H9 (cell line): ENCODE data around the gene PNPLA1. TPM values are rescaled to one million over a fixed set of nuclear protein-coding genes. Genes with fewer than 3 reads are reported as not detected.

Experiments
- DNase-seq: peaks from one replicate; pipeline ENCODE4 v3.0.0-alpha.2; 2017
- H2AFZ ChIP-seq: one replicate; pipeline ENCODE4 v1.6.1; 2013; ENCODE audit warnings: mild to moderate bottlenecking, low read length, control low read depth, moderate library complexity
- H2AK5ac ChIP-seq: 2 replicates; pipeline ENCODE4 v1.6.1; 2013; ENCODE audit warnings: low read length, control low read depth, mixed read lengths; ENCODE audit not compliant: insufficient read length
- H2BK120ac ChIP-seq: one replicate; pipeline ENCODE4 v1.6.1; 2013; ENCODE audit warnings: low read depth, mild to moderate bottlenecking, low read length, control low read depth, inconsistent platforms; ENCODE audit not compliant: poor library complexity, severe bottlenecking
- H2BK12ac ChIP-seq: 2 replicates; pipeline ENCODE4 v1.6.1; 2013; ENCODE audit warnings: low read length, control low read depth, mixed read lengths, low read depth; ENCODE audit not compliant: insufficient read length
- H2BK15ac ChIP-seq: 2 replicates; pipeline ENCODE4 v1.6.1; 2013; ENCODE audit warnings: low read depth, low read length, control low read depth
- H2BK20ac ChIP-seq: one replicate; pipeline ENCODE4 v1.6.1; 2013; ENCODE audit warnings: low read depth, mild to moderate bottlenecking, low read length, control low read depth, inconsistent platforms; ENCODE audit not compliant: poor library complexity, severe bottlenecking
- H2BK5ac ChIP-seq: 2 replicates; pipeline ENCODE4 v1.6.1; 2013; ENCODE audit warnings: low read length, control low read depth, mixed read lengths; ENCODE audit not compliant: insufficient read length
- H3K14ac ChIP-seq: 2 replicates; pipeline ENCODE4 v1.6.1; 2013; ENCODE audit warnings: low read length, control low read depth; ENCODE audit not compliant: insufficient read depth
- H3K18ac ChIP-seq: 2 replicates; pipeline ENCODE4 v1.6.1; 2013; ENCODE audit warnings: low read depth, mild to moderate bottlenecking, mixed read lengths, low read length, control low read depth; ENCODE audit not compliant: insufficient read length
- H3K23ac ChIP-seq: 2 replicates; pipeline ENCODE4 v1.6.1; 2013; ENCODE audit warnings: low read length, control low read depth, mixed read lengths, low read depth; ENCODE audit not compliant: insufficient read length
- H3K23me2 ChIP-seq: 2 replicates; pipeline ENCODE4 v1.6.1; 2013; ENCODE audit warnings: low read depth, mild to moderate bottlenecking, mixed read lengths, low read length, control low read depth; ENCODE audit not compliant: insufficient read length, poor library complexity, severe bottlenecking
- H3K27ac ChIP-seq: 2 replicates; pipeline ENCODE4 v1.5.1; 2013; ENCODE audit warnings: low read length, control low read depth, mixed read lengths, low read depth; ENCODE audit not compliant: insufficient read length
- H3K27me3 ChIP-seq: 2 replicates; pipeline ENCODE4 v1.6.1; 2013; ENCODE audit warnings: low read length, control low read depth, inconsistent platforms; ENCODE audit not compliant: insufficient read depth
- H3K4ac ChIP-seq: 2 replicates; pipeline ENCODE4 v1.6.1; 2013; ENCODE audit warnings: low read depth, mild to moderate bottlenecking, control low read depth, inconsistent platforms, low read length, moderate library complexity
- H3K4me1 ChIP-seq: 2 replicates; pipeline ENCODE4 v1.6.1; 2013; ENCODE audit warnings: low read length, control low read depth, inconsistent platforms; ENCODE audit not compliant: insufficient read depth
- H3K4me2 ChIP-seq: 2 replicates; pipeline ENCODE4 v1.6.1; 2013; ENCODE audit warnings: low read length, control low read depth, mixed read lengths; ENCODE audit not compliant: insufficient read length, insufficient read depth
- H3K56ac ChIP-seq: 2 replicates; pipeline ENCODE4 v1.6.1; 2013; ENCODE audit warnings: low read depth, mild to moderate bottlenecking, mixed read lengths, low read length, control low read depth; ENCODE audit not compliant: insufficient read length
- H3K79me1 ChIP-seq: 2 replicates; pipeline ENCODE4 v1.6.1; 2013; ENCODE audit warnings: low read depth, mild to moderate bottlenecking, moderate library complexity, low read length, control low read depth, inconsistent platforms; ENCODE audit not compliant: insufficient read depth, poor library complexity, severe bottlenecking
- H3K79me2 ChIP-seq: 2 replicates; pipeline ENCODE4 v1.6.1; 2013; ENCODE audit warnings: low read length, control low read depth, inconsistent platforms; ENCODE audit not compliant: insufficient read depth
- H3K9ac ChIP-seq: 2 replicates; pipeline ENCODE4 v1.6.1; 2013; ENCODE audit warnings: low read length, control low read depth, mixed read lengths; ENCODE audit not compliant: insufficient read length; ENCODE audit errors: extremely low read depth
- H3K9me3 ChIP-seq: one replicate; pipeline ENCODE4 v1.6.1; 2013; ENCODE audit warnings: low read depth, low read length, inconsistent platforms; ENCODE audit not compliant: control insufficient read depth
- H3T11ph ChIP-seq: one replicate; pipeline ENCODE4 v1.6.1; 2013; ENCODE audit warnings: mild to moderate bottlenecking, low read length, control low read depth, inconsistent platforms
- H4K20me1 ChIP-seq: one replicate; pipeline ENCODE4 v1.6.1; 2013; ENCODE audit not compliant: control insufficient read depth, insufficient read length, insufficient read depth
- H4K5ac ChIP-seq: 2 replicates; pipeline ENCODE4 v1.6.1; 2013; ENCODE audit warnings: low read depth, mild to moderate bottlenecking, mixed read lengths, low read length, control low read depth; ENCODE audit not compliant: insufficient read length
- H4K8ac ChIP-seq: replicated peaks from 2 replicates; pipeline ENCODE4 v1.6.1; 2013; ENCODE audit warnings: low read length, control low read depth, mixed read lengths, low read depth; ENCODE audit not compliant: insufficient read length
- H4K91ac ChIP-seq: 2 replicates; pipeline ENCODE4 v1.6.1; 2013; ENCODE audit warnings: low read depth, mild to moderate bottlenecking, moderate library complexity, mixed read lengths, low read length, control low read depth; ENCODE audit not compliant: insufficient read length
- H3K27ac Mint-ChIP-seq, 3 experiments: 2 replicates in 2 of 3; 3 replicates in 1 of 3; pipeline ENCODE4 v1.8.0; 2020 to 2021; ENCODE audit warnings: mixed read lengths in 3 of 3, mild to moderate bottlenecking in 1 of 3, moderate library complexity in 1 of 3
- H3K27me3 Mint-ChIP-seq: 2 replicates; pipeline ENCODE4 v1.8.0; 2021; ENCODE audit warnings: low read depth, mild to moderate bottlenecking, moderate library complexity, mixed read lengths
- H3K36me3 Mint-ChIP-seq, 3 experiments: 2 replicates in 2 of 3; 3 replicates in 1 of 3; pipeline ENCODE4 v1.8.0; 2020 to 2021; ENCODE audit warnings: low read depth in 3 of 3, mixed read lengths in 3 of 3; ENCODE audit not compliant: insufficient read depth in 1 of 3
- H3K4me1 Mint-ChIP-seq, 2 experiments: 2 replicates each; pipeline ENCODE4 v1.8.0; 2020; ENCODE audit warnings: mixed read lengths in 2 of 2
- H3K4me3 Mint-ChIP-seq, 2 experiments: 2 replicates in 1 of 2; 3 replicates in 1 of 2; pipeline ENCODE4 v1.8.0; 2020 to 2021; ENCODE audit warnings: mild to moderate bottlenecking in 2 of 2, mixed read lengths in 2 of 2, moderate library complexity in 1 of 2
- H3K9me3 Mint-ChIP-seq, 2 experiments: 2 replicates in 1 of 2; 3 replicates in 1 of 2; pipeline ENCODE4 v1.8.0; 2020; ENCODE audit warnings: mild to moderate bottlenecking in 2 of 2, mixed read lengths in 2 of 2, moderate library complexity in 1 of 2
- WGBS: extraction: QIAGEN DNeasy Blood & Tissue Kit; methylation state at CpG from one replicate; pipeline ENCODE4 v1.1.7; 2013; ENCODE audit warnings: missing lambda C conversion rate, low lambda C conversion rate, mixed read lengths; ENCODE audit not compliant: insufficient read length; ENCODE audit errors: extremely low coverage; 5-methylcytosine and 5-hydroxymethylcytosine counted together
- total RNA-seq: library from RNA; stranded (reverse); gene quantifications from 2 replicates; pipeline ENCODE4 v1.2.1, GENCODE V29; 2021
- TF ChIP-seq, protein P1 (sequence below): fragments of 200-600 bp; sonication (generic); conservative IDR thresholded peaks from 3 replicates; pipeline ENCODE4 v1.8.0; 2021; ENCODE audit warnings: antibody characterized with exemption, mild to moderate bottlenecking

Gene PNPLA1
- total RNA-seq, 1 experiment from 2014 or later, result 0.09 TPM

DNA sequence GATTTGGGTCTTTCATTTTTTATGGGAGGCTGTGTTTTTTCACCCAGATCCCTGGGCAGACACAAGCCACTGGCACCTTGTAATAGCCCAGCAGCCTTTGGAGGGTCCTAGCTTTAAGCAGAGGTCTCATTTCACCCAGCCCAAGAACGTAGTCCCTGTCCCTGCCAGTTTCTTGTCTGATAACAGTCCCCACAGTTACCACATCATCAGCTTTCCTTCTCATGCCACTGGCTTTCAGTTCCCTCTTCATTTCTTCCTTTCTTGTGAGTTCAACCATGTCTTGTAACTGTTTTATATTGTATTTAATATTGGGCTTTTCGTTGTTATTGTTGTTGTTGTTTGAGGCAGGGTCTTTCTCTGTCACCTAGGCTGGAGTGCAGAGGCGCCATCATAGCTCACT, 10.6 kb downstream of the PNPLA1 start:
- Histone ChIP-seq H3K14ac (no peak overlapping the region), H4K20me1 (no peaks in the 10 kb centered on the region), H3T11ph (no peak overlapping the region), H4K5ac (no peak overlapping the region), H3K23me2 (no peaks in the 10 kb centered on the region), H2BK12ac (no peak overlapping the region), H2BK20ac (no peak overlapping the region), H2BK120ac (no peak overlapping the region), H3K4me1 (no peaks in the 10 kb centered on the region), H3K27ac (no peak overlapping the region), H3K56ac (no peak overlapping the region), H3K23ac (no peak overlapping the region), H3K4ac (no peak overlapping the region), H3K9me3 (no peaks in the 10 kb centered on the region), H3K4me2 (no peak overlapping the region), H3K18ac (no peak overlapping the region), H3K27me3 (no peaks in the 10 kb centered on the region), H2AK5ac (no peak overlapping the region), H2BK15ac (no peak overlapping the region), H4K8ac (no peak overlapping the region), H3K79me1 (no peaks in the 10 kb centered on the region), H3K9ac (no peak overlapping the region), H3K79me2 (no peaks in the 10 kb centered on the region), H4K91ac (no peak overlapping the region), H2AFZ (no peak overlapping the region), H2BK5ac (no peak overlapping the region)
- peaks cover 32% of the 10 kb centered on the region for H3K27me3 Mint-ChIP-seq
- H3K36me3 Mint-ChIP-seq, result no peaks in the 10 kb centered on the region
- DNase-seq, result no peak
- TF ChIP-seq, protein P1, sequence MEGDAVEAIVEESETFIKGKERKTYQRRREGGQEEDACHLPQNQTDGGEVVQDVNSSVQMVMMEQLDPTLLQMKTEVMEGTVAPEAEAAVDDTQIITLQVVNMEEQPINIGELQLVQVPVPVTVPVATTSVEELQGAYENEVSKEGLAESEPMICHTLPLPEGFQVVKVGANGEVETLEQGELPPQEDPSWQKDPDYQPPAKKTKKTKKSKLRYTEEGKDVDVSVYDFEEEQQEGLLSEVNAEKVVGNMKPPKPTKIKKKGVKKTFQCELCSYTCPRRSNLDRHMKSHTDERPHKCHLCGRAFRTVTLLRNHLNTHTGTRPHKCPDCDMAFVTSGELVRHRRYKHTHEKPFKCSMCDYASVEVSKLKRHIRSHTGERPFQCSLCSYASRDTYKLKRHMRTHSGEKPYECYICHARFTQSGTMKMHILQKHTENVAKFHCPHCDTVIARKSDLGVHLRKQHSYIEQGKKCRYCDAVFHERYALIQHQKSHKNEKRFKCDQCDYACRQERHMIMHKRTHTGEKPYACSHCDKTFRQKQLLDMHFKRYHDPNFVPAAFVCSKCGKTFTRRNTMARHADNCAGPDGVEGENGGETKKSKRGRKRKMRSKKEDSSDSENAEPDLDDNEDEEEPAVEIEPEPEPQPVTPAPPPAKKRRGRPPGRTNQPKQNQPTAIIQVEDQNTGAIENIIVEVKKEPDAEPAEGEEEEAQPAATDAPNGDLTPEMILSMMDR, result no peak
- H3K4me3 Mint-ChIP-seq, result no peak overlapping the region
- no CpG with 5 or more reads among the region's 3 CpGs for WGBS
- no peaks in the 10 kb centered on the region; a peak in 1 of 4 replicates for H3K4me1 Mint-ChIP-seq
- no peak overlapping the region for H3K27ac Mint-ChIP-seq
- H3K9me3 Mint-ChIP-seq, result no peaks in the 10 kb centered on the region; a peak in 1 of 5 replicates
